Measurements from ENCODE around the gene TFDP2.
"Not testable (repeated sequence)": the region's sequence is repeated elsewhere in the genome, so short reads cannot be mapped to it uniquely, and the experiment has no call there.

Gene TFDP2

GRCh38 chr3:141955175-141955574, 194.2 kb downstream of the TFDP2 start:
- DNase-seq, result no peak

DNA sequence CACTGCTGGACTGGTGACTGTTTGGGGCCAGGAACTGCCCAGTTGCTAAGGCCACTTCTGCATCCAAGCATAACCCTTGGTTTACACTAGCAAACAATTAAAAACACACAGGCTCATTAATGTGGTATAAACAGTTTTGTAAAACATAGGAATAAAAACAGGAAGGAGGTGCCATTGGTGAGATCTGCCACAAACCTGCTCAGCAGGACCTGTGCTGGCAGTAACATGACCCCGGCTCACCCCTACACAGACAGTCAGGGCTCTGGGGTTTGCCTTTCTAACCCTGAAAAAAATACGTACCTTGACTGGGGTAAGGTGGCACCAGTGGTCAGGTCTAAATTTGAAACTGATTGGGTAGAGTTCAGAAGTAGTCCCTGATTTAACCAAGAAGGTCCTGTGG, 196.7 kb downstream of the TFDP2 start:
- no peak for DNase-seq

- DNase-seq, result no peak
Observed at GRCh38 chr3:141950572-141951493, 198.5 kb downstream of the TFDP2 start.

GRCh38 chr3:141949972-141950371, 199.4 kb downstream of the TFDP2 start:
- no peak for DNase-seq

GRCh38 chr3:141949399-141949798, 199.9 kb downstream of the TFDP2 start:
- DNase-seq, result no peak

- no peak for DNase-seq
Observed at GRCh38 chr3:141945726-141946485, 203.4 kb downstream of the TFDP2 start.

DNA sequence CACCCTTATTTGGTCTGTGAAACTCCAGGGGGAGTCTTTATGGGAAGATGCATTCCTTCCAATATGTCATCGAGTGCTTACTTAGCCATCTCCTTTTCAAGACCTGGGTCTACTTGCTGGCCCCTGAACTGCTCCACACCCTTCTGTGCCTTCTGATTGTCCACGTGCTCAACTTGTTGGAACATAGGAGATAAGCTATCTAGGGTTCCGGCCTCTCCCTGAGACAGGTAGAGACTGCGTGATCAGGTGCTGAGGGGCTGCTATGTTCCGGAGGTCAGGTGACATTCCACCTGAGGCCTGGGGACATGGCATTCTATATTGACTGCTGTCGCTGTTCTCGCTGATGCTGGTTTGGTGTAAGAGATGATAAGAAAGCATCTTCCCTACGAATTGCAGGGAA, 207.3 kb downstream of the TFDP2 start:
- no peak for DNase-seq

- DNase-seq, result no peak
Observed at GRCh38 chr3:141941093-141941492, 208.3 kb downstream of the TFDP2 start.

DNA sequence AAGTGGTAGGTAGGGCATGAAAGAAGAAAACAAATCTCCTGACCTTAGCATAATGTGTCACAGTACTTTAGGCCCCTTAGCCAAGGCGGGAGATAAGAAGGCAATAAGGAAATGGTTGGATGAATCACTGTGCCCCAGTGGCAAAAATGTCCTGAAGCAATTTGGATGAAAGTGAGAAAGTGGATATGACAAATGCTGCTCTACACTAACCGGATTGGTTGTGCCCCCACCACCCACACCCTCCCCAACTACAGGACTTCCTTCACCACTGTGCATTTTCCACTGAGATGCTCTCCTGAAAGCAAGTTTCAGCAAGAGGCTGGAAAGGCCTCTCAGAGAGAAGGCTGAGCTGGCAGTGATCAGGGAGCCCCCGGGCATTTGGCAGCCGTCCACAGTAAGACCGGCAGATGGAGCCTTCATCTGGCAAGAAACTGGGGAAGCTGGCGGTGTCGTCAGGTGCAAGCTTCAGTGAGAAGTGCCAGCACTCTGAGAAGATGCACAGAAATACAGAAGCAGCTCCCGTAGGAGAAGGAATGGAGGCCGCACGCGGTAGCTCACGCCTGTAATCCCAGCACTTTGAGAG, 209.1 kb downstream of the TFDP2 start:
- no peak for DNase-seq

GRCh38 chr3:141939759-141940158, 209.6 kb downstream of the TFDP2 start:
- DNase-seq, result no peak

DNA sequence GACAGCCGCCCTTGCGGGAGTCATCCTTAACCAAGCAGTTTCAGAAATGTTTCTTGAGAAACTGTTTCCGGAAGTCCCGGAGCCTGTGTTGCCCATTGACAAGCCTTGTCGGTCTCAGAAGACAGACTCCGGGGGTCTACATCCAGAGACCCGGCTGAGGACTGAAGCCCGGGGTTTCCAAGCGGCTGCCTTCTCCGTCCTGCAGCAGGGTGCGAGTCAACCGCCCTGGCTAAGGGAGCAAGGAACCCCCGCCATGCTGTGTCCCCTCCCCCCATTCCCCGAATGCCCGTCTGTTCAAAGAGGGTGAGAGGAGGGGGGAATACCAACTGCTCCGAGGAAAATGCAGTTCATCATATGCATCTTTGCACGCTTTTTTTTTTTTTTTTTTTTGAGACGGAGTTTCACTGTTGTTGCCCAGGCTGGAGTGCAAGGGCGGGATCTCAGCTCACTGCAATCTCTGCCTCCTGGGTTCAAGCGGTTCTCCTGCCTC, 211.3 kb downstream of the TFDP2 start:
- DNase-seq, result no peak

DNA sequence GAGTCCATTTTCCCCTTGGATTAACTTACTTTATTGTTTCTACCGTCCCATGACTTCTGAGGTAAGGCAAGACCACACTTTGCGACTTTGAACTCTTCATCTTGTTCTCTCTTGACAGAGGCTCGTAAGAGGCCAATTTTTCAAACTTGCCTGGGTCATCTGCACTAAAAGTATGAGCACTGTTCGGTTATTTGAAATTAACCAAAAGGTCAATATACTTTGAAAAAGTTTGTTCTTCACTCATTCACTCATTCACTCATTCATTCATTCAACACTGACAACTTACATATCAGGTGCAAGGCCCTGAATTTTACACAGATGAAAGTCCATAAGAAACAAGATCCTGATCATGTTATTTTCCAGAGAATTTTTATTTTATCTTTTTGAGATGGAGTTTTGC, 215.0 kb downstream of the TFDP2 start:
- no peak for DNase-seq

DNA sequence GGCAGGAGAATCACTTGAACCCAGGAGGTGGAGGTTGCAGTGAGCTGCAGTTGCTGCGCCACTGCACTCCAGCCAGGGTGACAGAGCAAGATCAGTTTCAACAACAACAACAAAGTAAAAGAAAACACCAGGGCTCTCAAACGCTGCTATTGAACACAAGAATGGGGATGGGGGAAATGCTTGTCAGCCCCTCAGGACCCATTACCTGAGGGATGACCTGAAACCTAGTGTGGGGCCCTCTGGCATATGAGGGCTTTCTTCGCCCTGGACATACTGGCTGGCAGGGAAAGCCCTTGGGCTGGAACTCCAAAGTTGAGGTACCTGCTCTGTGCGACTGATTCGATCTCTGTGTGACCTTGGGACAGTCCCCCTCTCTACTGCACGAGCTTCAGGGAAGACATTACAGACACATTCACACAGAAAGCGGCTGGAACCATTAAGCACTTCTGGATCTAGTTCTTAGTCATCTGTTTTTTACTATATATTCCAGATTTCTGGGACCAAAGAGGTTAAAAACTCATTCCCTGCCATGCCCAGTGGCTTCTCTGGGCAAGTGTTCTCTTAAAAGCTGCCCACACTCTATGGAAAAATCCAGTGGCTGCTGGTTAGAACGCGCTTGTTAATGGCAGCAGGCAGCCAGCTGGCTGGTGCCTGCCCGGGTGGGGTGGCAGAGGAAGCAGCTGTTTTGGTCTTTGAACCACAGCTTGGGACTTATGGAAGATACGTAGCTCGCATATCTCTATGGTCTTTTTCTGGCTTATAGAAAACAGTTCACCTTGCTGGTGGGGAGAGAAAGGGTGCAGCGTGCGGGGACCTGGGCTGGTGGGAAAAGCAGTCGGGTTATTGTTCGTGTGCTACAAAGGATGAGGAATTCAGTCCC, 215.7 kb downstream of the TFDP2 start:
- no peak for DNase-seq

DNA sequence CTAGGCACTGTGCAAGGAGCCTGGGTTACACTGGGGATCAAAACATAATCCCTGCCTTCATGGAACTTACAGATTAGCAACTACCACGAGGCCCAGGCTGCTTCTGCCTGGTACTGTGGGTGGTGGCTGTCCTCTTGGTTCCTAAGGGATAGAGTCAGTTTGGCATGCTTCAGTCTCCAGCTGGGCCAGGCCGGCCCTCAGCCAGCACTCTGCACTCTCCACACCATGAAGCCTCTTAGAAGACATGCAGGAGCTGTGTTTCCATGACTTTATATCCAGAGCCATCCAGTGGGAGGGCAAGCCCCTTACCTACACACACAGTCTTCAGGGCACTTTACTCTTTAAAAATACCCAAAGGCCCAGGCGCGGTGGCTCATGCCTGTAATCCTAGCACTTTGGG, 218.5 kb downstream of the TFDP2 start:
- DNase-seq, result no peak

GRCh38 chr3:141929341-141929995, 219.9 kb downstream of the TFDP2 start:
- no peak for DNase-seq

DNA sequence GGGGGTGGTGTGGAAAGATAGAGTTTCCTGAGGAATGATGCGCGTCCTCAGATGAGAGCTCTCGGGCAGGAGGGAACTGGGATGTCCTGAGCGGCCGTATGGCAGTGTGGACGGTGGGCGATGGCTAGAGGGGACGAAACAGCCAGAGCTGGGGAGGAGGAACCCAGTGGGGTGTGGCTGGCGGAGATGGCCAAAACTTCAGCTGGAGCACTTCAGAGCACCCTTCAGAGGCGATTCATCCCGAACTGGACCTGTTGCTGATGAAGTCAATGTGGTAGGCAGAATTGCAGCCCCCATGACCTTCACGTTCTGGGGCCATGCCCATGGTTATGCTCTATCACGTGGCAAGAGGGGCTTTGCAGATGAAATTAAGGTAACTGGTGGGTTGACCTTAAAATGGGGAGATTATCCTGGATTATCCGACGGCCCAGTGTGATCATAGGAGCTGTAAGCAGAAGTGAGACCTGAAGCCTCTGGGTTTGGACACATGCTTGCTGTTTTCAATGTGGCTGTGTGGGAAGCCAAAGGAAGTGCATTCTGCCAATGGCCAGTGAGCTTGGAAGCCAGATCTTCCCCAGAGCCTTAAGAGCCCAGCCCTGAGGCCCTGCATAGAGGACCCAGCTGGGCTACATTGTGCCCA, 220.6 kb downstream of the TFDP2 start:
- DNase-seq, result no peak

GRCh38 chr3:141926929-141927328, 222.4 kb downstream of the TFDP2 start:
- DNase-seq, result no peak

GRCh38 chr3:141925677-141926076, 223.7 kb downstream of the TFDP2 start:
- DNase-seq, result not testable (repeated sequence)

DNA sequence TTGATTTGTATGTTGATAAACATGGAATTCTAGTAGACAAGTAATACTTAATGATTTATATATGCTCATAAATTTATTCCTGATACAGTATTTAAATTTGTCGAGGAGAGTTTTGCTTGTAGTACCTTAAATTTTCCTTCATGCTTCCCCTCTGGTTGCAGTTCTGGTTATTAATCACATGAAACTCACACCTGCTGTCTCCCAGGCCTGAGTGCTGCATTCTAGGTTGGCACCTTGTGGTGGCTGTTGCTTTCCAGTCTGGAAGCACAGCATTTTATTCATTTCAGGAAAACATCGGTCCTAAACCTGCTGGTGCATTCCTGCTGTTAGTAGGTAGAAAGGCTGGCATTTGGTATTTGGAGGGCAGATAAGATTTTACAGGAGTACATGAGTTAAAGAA, 228.0 kb downstream of the TFDP2 start:
- DNase-seq, result no peak

DNA sequence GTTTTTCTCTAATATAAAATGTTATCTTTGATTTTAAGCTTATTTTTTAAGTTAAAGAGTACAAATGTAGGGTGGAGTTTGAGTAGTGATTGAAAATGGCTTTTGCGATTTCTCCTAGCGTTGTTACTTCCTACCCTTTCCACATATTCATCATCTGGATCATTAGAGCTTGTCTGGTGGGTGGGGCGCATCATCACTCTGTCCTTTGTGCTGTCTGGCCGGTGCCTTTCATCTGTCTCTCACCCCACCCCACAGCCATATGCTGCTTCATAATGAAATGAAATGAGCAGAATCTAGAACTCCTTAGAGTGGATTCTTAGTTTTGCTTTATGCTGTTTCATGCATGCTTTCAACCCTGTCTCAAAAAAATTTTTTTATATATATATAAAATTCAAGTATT, 228.6 kb downstream of the TFDP2 start:
- DNase-seq, result no peak

- no peak for DNase-seq
Observed at GRCh38 chr3:141915766-141916165, 233.6 kb downstream of the TFDP2 start.
